Measurements from ENCODE around the gene MAGEL2. TPM values are rescaled to one million over a fixed set of nuclear protein-coding genes. Genes with fewer than 3 reads are reported as not detected.

MAGEL2 gene
- total and polyA plus RNA-seq, 10 of the 15 experiments (the other 5 are each of a cell fraction or from before 2014, with no cell fraction given): not detected

- no peaks in the 10 kb centered on the region for H4K20me1 ChIP-seq (ENCODE audit: control insufficient read depth, insufficient read depth)
- no peak for FAIRE-seq
- no peak for DNase-seq (ENCODE audit: low read depth, low spot score)
- H3K36me3 ChIP-seq (ENCODE audit: control insufficient read depth in 2 of 2, insufficient read depth in 2 of 2, low read length in 1 of 2): no peaks in the 10 kb centered on the region
- SMC1A ChIA-PET (ENCODE audit: uncharacterized antibody, unreplicated experiment): no interaction called here
- no peak overlapping the region for H3K27ac ChIP-seq (ENCODE audit: control insufficient read depth, insufficient read depth)
- no TSS peak for BruUV-seq (replicated peaks)
- in situ Hi-C loops (cut with MboI) (loop anchor here (25.0 kb wide), 1 partner anchor 1866 kb away; no protein-coding TSS in a partner anchor), intact Hi-C loops (cut with micrococcal nuclease; ENCODE audit: unreplicated experiment) (loop anchor here (10.0 kb wide), 1 partner anchor 1858 kb away; no protein-coding TSS in a partner anchor)
- RAD21 ChIA-PET (ENCODE audit: unreplicated experiment): no interaction called here
- H3K4me2 ChIP-seq (ENCODE audit: control insufficient read depth, insufficient read depth): no peak overlapping the region
- no peaks in the 10 kb centered on the region for H3K27me3 ChIP-seq (replicated peaks in 1 of 2; ENCODE audit: control insufficient read depth in 2 of 2, insufficient read depth in 2 of 2, low read length in 1 of 2)
- ATAC-seq: no peak
- CTCF ChIA-PET: no interaction called here
- POLR2A ChIA-PET: no interaction called here
- no peak overlapping the region for H3K4me3 ChIP-seq
- no peaks in the 10 kb centered on the region; the same call in 2 of the 3 replicates for H3K9me3 ChIP-seq (replicated peaks; ENCODE audit: control insufficient read depth, insufficient read depth, low read length)
- TF ChIP-seq MAX (IDR thresholded peaks at IDR 0.05; ENCODE audit: low read depth, low read length) (no peak), ATF7 (IDR thresholded peaks at IDR 0.05; ENCODE audit: low read depth) (no peak), IRF4 (IDR thresholded peaks at IDR 0.05; ENCODE audit: low read depth, low read length) (no peak), RELB (IDR thresholded peaks at IDR 0.05; ENCODE audit: low read depth) (no peak), ZBED1 (IDR thresholded peaks at IDR 0.05; ENCODE audit: borderline replicate concordance) (no peak), STAT1 (conservative IDR thresholded peaks at IDR 0.05) (no peak), ZBTB33 (IDR thresholded peaks at IDR 0.05) (no peak), E4F1 (IDR thresholded peaks at IDR 0.05; ENCODE audit: borderline replicate concordance, partially characterized antibody) (no peak)
- no peak overlapping the region for H2AFZ ChIP-seq (ENCODE audit: control insufficient read depth, low read depth, low read length)
- no peaks in the 10 kb centered on the region for H3K4me1 ChIP-seq (ENCODE audit: control insufficient read depth, insufficient read depth, low read length)
- H3K79me2 ChIP-seq (ENCODE audit: control insufficient read depth, insufficient read depth, low read length): no peaks in the 10 kb centered on the region
- no peak overlapping the region for H3K9ac ChIP-seq (ENCODE audit: control insufficient read depth, insufficient read depth, low read length)
- WGBS (ENCODE audit: insufficient coverage, insufficient replicate concordance, low lambda C conversion rate, missing lambda C conversion rate): 86% methylated on average over 39 of the region's 51 CpGs
These were observed 1.3 kb downstream of the MAGEL2 start for GRCh38 chr15:23646165-23647000.

Data from GM12878 (cell line).